Ectodermal cell (in vitro differentiated cells): ENCODE data around the gene ABHD16A.

ENCODE experiments used
- H3K27ac ChIP-seq: 2 replicates; pipeline ENCODE4 v1.7.0; 2013; ENCODE audit warnings: mild to moderate bottlenecking, low read depth, low read length; ENCODE audit not compliant: insufficient read depth, poor library complexity, severe bottlenecking
- H3K27me3 ChIP-seq: 2 replicates; pipeline ENCODE4 v1.7.0; 2013; ENCODE audit warnings: mild to moderate bottlenecking, low read length; ENCODE audit not compliant: insufficient read depth, control insufficient read depth, poor library complexity, severe bottlenecking
- H3K36me3 ChIP-seq: one replicate; pipeline ENCODE4 v1.7.0; 2013; ENCODE audit warnings: low read length; ENCODE audit not compliant: control insufficient read depth, insufficient read depth
- H3K4me1 ChIP-seq: one replicate; pipeline ENCODE4 v1.7.0; 2013; ENCODE audit warnings: low read length; ENCODE audit not compliant: control insufficient read depth, insufficient read depth
- H3K4me3 ChIP-seq: 2 replicates; pipeline ENCODE4 v1.7.0; 2013; ENCODE audit warnings: low read depth, low read length, control low read depth; ENCODE audit not compliant: insufficient read depth
- H3K9me3 ChIP-seq: 2 replicates; pipeline ENCODE4 v1.7.0; 2013; ENCODE audit warnings: mild to moderate bottlenecking, low read length, moderate library complexity; ENCODE audit not compliant: control insufficient read depth
- WGBS, 2 experiments: methylation state at CpG; one replicate each; pipeline ENCODE4 v1.1.7; 2013; ENCODE audit warnings: missing lambda C conversion rate in 2 of 2; 5-methylcytosine and 5-hydroxymethylcytosine counted together

The ABHD16A gene

DNA sequence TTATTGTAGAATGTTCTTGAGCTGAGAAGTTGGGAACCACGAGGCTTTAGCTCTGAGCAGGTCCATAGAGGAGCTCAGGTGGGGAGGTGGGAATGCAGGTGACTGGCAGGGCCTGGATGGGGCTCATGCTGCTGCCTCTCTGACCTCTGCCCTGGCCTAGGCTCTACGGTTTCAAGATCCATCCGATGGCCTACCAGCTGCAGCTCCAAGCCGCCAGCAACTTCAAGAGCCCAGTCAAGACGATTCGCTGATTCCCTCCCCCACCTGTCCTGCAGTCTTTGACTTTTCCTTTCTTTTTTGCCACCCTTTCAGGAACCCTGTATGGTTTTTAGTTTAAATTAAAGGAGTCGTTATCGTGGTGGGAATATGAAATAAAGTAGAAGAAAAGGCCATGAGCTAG is 33.4 kb downstream of the ABHD16A start, which contains the start of gene LY6G5B:
TSS of gene LY6G5B (plus strand) at position 301 of the 400 bp plus-strand sequence. CDS start 975 bp downstream, outside the sequence.
- Histone ChIP-seq H3K27me3 (no peaks in the 10 kb centered on the region), H3K9me3 (no peaks in the 10 kb centered on the region), H3K4me1 (no peaks in the 10 kb centered on the region), H3K36me3 (peaks cover 46% of the 10 kb centered on the region), H3K27ac (no peak within 1 kb of the TSS), H3K4me3 (no peak within 1 kb of the TSS)
- WGBS, 2 experiments, result 90 to 92% methylated on average over 8 of the region's 8 CpGs

DNA sequence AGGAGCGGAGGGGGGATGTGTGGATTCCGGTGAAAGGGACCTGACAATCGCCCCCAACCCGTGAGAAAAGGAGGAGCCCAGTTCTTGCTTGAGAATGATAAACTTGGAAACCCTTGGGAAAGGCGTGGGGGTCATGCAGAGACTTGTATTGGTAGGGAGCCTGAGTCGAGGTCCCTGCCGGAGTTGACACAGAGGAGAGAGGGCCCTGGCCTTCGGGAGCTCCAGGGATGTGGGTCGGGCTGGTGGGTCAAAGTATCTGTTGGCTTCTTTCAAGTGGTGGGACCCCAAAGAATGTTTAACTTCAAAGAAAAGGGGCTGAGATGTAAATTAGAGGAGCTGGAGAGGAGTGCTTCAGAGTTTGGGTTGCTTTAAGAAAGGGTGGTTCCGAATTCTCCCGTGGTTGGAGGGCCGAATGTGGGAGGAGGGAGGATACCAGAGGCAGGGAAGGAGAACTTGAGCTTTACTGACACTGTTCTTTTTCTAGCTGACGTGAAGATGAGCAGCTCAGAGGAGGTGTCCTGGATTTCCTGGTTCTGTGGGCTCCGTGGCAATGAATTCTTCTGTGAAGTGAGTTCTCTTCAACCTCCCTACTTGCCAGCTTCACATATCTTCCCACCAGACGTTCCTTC is 36.7 kb downstream of the ABHD16A start:
- Histone ChIP-seq H3K4me1 (peaks cover 16% of the 10 kb centered on the region), H3K36me3 (peaks cover 38% of the 10 kb centered on the region), H3K9me3 (no peaks in the 10 kb centered on the region), H3K27ac (no peak overlapping the region), H3K4me3 (peak overlapping the region; percentile 74), H3K27me3 (no peaks in the 10 kb centered on the region)
- 15 to 17% methylated on average over 15 of the region's 15 CpGs for WGBS, 2 experiments

DNA sequence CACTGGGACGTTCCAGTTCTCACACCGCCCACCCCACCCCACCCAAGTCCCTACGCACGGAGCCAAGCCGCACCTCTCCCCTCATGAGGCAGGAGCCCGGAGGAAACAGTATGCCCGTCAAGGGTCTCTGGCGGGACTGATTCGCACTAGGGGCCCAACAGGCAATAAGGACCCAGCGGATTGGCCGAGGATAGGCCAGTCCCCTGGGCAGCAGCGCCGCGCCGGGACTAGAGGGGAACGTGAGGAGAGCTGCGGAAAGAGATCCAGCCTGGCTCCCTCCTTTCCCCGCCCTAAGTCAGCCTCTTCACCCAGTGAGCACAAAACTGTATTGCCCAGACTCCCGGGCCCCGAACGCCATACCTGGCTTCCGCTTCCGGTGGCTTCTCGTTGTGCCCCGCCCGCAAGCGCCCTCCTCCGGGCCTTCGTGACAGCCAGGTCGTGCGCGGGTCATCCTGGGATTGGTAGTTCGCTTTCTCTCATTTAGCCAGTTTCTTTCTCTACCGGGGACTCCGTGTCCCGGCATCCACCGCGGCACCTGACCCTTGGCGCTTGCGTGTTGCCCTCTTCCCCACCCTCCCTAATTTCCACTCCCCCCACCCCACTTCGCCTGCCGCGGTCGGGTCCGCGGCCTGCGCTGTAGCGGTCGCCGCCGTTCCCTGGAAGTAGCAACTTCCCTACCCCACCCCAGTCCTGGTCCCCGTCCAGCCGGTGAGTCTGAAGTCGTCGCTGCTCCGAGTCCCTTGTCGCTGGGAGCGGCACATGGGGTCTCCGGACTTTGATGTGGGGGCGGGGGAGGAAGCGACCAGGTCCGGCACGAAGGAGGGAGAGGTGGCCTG is 37.4 kb downstream of the ABHD16A start, which contains the start of gene CSNK2B:
TSS of gene CSNK2B (plus strand) at position 580 of the 836 bp plus-strand sequence. CDS start 752 bp downstream, outside the sequence.
- peak within 1 kb of the TSS; percentile 74 for H3K4me3 ChIP-seq
- H3K27ac ChIP-seq, result peak within 1 kb of the TSS; percentile 94
- peaks cover 32% of the 10 kb centered on the region for H3K36me3 ChIP-seq
- no peaks in the 10 kb centered on the region for H3K9me3 ChIP-seq
- peaks cover 16% of the 10 kb centered on the region for H3K4me1 ChIP-seq
- no peaks in the 10 kb centered on the region for H3K27me3 ChIP-seq
- WGBS, 2 experiments, result 0% methylated on average over 63 of the region's 63 CpGs

DNA sequence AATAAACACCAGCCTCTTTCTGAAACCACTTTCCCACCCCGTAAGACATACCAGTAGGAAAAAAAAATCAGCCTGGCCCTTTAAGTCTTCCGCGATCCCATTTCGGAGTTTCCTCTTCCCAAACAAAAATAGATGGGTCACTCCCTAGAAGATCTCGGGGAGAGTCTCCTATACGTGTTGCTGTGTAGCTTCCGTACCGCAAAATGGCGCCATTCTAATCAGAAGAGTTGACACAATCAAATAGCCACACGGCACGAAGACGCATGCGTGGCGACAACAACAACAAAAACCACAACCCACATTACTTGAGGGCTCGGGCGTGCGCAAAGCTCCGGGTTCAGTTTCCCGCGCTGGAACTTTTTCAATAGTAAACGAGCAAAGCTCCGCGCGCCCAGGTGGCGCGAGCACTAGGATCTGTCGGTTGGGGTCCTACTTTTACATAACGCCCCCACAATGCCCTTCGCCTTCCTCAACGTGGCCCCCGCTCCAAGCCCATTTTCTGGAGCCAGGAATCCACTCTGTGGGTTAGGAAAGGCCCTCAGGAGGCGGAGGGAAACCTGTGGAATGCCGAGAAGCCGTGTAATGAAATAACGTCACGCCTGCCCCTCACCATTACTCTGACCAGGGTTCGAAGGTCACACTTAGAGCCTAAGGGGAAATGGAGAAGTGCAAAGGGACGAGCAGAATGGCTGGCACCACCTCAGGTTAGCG is 38.2 kb downstream of the ABHD16A start, which contains the start of gene GPANK1:
TSS of gene GPANK1 (minus strand) at position 208 of the 711 bp plus-strand sequence. CDS start 519 bp downstream, outside the sequence.
- Histone ChIP-seq H3K9me3 (no peaks in the 10 kb centered on the region), H3K36me3 (peaks cover 25% of the 10 kb centered on the region), H3K27me3 (no peaks in the 10 kb centered on the region), H3K4me1 (peaks cover 16% of the 10 kb centered on the region), H3K4me3 (peak within 1 kb of the TSS; percentile 74), H3K27ac (peak within 1 kb of the TSS; percentile 94)
- WGBS, 2 experiments, result 0% methylated on average over 39 of the region's 39 CpGs

DNA sequence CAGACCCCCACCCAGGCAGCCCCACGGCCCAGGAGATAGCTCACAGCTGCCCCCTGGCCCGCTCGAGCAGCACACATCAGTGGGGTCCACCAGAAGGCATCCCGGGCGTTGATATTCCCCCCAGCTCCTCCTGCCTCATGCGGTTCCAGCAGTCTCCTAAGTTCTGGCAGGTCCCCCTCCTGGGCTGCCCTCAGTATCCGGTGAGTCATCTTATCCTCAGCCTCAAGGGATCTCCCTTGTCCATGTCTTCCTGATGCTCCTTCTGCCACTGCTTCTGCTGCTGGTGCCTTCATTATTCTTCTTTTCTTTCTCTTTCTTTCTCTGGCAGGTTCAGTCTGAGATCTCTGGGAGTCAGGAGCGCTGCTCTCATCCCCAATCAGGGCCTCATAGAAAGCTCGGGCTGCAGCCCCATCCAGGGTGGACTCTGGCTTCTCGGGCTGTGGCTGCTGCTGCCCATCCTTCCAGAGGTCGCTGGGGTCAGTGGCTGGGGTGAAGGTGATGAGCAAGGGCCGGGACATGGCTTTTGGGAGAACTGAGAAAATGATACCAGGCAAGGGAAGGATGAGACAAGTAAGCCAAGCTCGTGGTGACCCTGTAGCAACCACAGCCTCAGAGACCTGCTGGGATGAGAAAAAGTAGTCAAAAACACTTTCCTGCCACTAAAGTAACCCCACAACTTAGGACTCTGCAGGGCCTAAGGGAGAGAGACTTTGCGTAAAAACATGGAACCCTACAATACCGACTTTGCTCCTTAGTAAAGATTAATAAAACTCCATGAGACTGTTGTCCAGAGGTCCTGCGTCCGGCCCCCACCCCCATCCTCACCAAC is 38.9 kb downstream of the ABHD16A start:
- H3K9me3 ChIP-seq, result no peaks in the 10 kb centered on the region
- peaks cover 17% of the 10 kb centered on the region for H3K36me3 ChIP-seq
- WGBS, 2 experiments, result 44 to 46% methylated on average over 17 of the region's 17 CpGs
- H3K27ac ChIP-seq, result peak overlapping the region; percentile 94
- peak overlapping the region; percentile 74 for H3K4me3 ChIP-seq
- H3K27me3 ChIP-seq, result no peaks in the 10 kb centered on the region
- H3K4me1 ChIP-seq, result peaks cover 22% of the 10 kb centered on the region

DNA sequence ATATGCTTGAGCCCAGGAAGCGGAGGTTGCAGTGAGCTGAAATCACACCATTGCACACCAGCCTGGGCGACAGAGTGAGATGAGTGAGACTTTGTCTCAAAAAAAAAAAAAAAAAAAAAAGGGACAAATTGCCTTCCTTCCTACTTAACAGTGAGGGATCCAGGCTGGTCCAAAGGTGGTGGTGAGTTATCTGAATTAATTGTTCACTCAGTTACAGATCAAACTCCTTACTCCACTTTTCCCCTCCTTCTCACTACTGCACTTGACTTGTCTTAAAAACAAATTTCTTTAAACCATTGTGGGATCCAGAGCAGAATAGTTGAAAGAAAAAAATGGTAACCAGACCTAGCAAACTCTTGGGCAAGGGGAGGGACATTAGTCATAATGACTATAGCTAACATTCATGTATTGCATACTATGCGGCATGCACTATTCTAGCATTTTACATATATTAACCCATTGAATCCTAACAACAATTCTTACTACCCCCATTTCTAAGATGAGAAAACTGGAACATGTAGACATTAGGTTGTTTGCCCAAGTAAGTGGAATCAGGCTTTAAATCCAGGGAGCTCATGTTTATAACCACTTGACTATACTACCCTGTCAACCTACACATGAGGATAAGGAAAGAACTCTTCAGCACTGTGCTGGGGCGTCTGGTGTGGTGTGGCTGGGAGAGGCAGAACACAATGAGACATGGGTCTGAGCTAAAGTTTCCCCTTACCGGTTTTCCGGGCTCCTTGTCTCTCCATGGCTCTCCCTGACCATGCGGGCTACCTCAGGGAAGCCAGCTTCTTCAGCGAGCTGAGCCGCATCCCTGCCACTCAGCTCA is 39.8 kb downstream of the ABHD16A start:
- H3K27ac ChIP-seq, result no peak overlapping the region
- peak overlapping the region; percentile 74 for H3K4me3 ChIP-seq
- H3K9me3 ChIP-seq, result no peaks in the 10 kb centered on the region
- no peaks in the 10 kb centered on the region for H3K27me3 ChIP-seq
- WGBS, 2 experiments, result 88 to 89% methylated on average over 9 of the region's 9 CpGs
- H3K36me3 ChIP-seq, result peaks cover 10% of the 10 kb centered on the region
- H3K4me1 ChIP-seq, result peaks cover 31% of the 10 kb centered on the region

DNA sequence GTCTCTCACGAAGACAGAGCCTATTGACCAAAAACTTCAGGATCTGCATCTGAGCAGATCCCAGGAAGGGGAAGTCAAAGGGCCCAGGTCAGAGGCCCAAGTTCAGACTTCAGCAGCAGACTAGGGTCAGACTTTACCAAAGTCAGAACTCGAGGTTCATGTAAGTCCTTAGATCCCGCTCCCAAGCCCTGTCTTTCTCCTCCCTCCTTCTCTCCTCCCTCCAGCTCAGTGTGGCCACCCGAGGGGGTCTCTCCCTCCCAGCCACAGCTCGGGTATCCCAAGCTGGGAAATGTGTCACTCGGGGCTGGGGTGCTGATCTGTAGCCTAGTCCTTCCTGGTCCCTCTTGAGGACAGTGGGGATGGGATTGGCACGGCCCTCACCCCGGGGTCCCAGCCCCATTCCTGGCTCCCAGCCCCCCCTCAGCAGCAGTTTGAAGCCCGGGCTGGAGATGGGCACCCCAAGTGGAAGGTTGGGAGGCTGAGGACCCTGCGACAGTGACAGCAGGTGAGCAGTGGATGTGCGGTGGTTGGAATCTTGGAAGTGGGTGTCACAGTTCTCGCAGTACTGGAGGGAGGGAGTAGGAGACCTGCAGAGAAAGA is 40.9 kb downstream of the ABHD16A start:
- Histone ChIP-seq H3K4me1 (peaks cover 31% of the 10 kb centered on the region), H3K36me3 (peaks cover under 1% of the 10 kb centered on the region), H3K27ac (no peak overlapping the region), H3K9me3 (no peaks in the 10 kb centered on the region), H3K27me3 (no peaks in the 10 kb centered on the region), H3K4me3 (no peak overlapping the region)
- 93 to 94% methylated on average over 12 of the region's 12 CpGs for WGBS, 2 experiments

DNA sequence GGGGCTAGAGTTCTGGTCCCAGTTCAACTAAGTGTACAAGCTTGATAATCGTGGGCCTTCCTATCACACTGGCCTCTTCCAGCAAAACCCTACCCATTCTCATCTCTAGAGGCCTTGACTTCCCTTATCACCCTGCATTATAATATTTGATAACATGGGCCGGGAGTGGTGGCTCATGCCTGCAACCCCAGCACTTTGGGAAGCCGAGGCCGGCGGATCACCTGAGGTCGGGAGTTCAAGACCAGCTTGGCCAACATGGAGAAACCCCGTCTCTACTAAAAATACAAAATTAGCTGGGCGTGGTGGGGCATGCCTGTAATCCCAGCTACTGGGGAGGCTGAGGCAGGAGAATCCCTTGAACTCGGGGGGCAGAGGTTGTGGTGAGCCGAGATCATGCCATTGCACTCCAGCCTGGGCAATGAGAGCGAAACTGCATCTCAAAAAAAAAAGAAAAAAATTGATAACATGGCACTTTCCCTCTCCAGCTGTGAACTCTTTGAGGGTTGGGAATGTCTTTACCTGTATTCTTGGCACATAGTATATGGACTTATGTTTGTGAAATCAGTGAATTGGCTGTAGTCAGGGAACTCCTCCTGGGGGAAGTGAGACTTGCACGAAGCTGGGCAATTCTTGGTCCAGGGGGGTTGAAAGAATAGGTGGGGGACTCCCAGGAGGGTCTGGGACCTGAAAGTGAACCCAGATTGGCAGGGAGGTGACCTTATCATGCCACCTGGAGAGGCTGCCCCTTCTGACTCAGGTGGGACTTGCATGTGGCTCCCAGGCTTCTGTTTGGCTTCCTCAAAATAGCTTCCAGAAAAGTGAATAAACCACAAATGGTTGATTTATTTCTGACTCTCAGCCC is 41.6 kb downstream of the ABHD16A start:
- Histone ChIP-seq H3K27me3 (no peaks in the 10 kb centered on the region), H3K4me3 (peak overlapping the region; percentile 66), H3K27ac (peak overlapping the region; percentile 62), H3K9me3 (no peaks in the 10 kb centered on the region), H3K4me1 (peaks cover 31% of the 10 kb centered on the region), H3K36me3 (no peaks in the 10 kb centered on the region)
- 94% methylated on average over 12 of the region's 12 CpGs for WGBS, 2 experiments
